ENCODE results near the gene FUT7. TPM values are rescaled to one million over a fixed set of nuclear protein-coding genes. Genes with fewer than 3 reads are reported as not detected.
A peak's percentile ranks its signal among the peaks of the same experiment; 100 is the strongest.

FUT7 gene
- total and polyA plus RNA-seq, 9 of the 15 experiments (the other 6 are each of a cell fraction or from before 2014, with no cell fraction given), result not detected

GRCh38 chr9:136996361-136997292, 35.3 kb downstream of the FUT7 start, which contains the start of gene CLIC3 (continued):
- TF ChIP-seq ZNF518B (CRISPR knock-in tag; IDR thresholded peaks at IDR 0.05), result no peak
- TF ChIP-seq POLR2AphosphoS5 (IDR thresholded peaks at IDR 0.05; ENCODE audit: control insufficient read depth, insufficient read depth, low read depth, low read length), result no peak
- TF ChIP-seq BRF2 (IDR thresholded peaks at IDR 0.05; ENCODE audit: borderline replicate concordance, insufficient read depth, insufficient read length), result no peak
- peak in 1 of 2 experiments; percentile 28; a peak in 1 of 4 replicates for TF ChIP-seq HDAC1 (IDR thresholded peaks at IDR 0.05)
- peak; percentile 42 to 51; a peak in 2 of 4 replicates for TF ChIP-seq NRF1 (conservative IDR thresholded peaks at IDR 0.05 in 1 of 2, IDR thresholded peaks at IDR 0.05 in 1 of 2)
- TF ChIP-seq ARID3A (IDR thresholded peaks at IDR 0.05; ENCODE audit: borderline replicate concordance, low read depth, low read length), result no peak
- peak; percentile 94 to 98 for TF ChIP-seq SIN3A (IDR thresholded peaks at IDR 0.05; ENCODE audit: borderline replicate concordance in 2 of 2, control insufficient read depth in 1 of 2, low read depth in 2 of 2, low read length in 2 of 2)
- TF ChIP-seq PHB (CRISPR knock-in tag; IDR thresholded peaks at IDR 0.05), result 0 out of 2 replicates have a peak, but pooled peaks have one; percentile 20
- no peak for TF ChIP-seq ZNF696 (CRISPR knock-in tag; conservative IDR thresholded peaks at IDR 0.05)
- TF ChIP-seq CGGBP1 (CRISPR knock-in tag; IDR thresholded peaks at IDR 0.05), result no peak
- TF ChIP-seq HEY1 (CRISPR knock-in tag; IDR thresholded peaks at IDR 0.05; ENCODE audit: borderline replicate concordance), result no peak
- no peak for TF ChIP-seq KHSRP (IDR thresholded peaks at IDR 0.05)
- no peak for TF ChIP-seq ZFP1 (CRISPR knock-in tag; IDR thresholded peaks at IDR 0.05)
- 0 out of 2 replicates have a peak, but pooled peaks have one; percentile 17 for TF ChIP-seq ATF7 (IDR thresholded peaks at IDR 0.05)
- no peak for TF ChIP-seq MCM3 (IDR thresholded peaks at IDR 0.05)
- TF ChIP-seq MAFF (IDR thresholded peaks at IDR 0.05; ENCODE audit: low read length), result no peak
- no peak for TF ChIP-seq SMAD1 (IDR thresholded peaks at IDR 0.05; ENCODE audit: low read depth, low read length, partially characterized antibody)
